IPS-20b (cell line): ENCODE measurements around the gene CLVS2.

Source experiments
- H3K27ac ChIP-seq: one replicate; pipeline ENCODE4 v1.5.1; 2013; ENCODE audit warnings: low read length
- H3K27me3 ChIP-seq: 2 replicates; pipeline ENCODE4 v1.6.1; 2013; ENCODE audit warnings: mild to moderate bottlenecking, low read length, inconsistent platforms; ENCODE audit not compliant: insufficient read depth
- H3K36me3 ChIP-seq: 2 replicates; pipeline ENCODE4 v1.6.1; 2013; ENCODE audit warnings: low read depth, mild to moderate bottlenecking, inconsistent platforms, low read length, moderate library complexity; ENCODE audit not compliant: insufficient read depth
- H3K4me1 ChIP-seq: 2 replicates; pipeline ENCODE4 v1.6.1; 2013; ENCODE audit warnings: mild to moderate bottlenecking, control low read depth, inconsistent platforms, low read length, moderate library complexity; ENCODE audit not compliant: insufficient read depth
- H3K4me3 ChIP-seq: 2 replicates; pipeline ENCODE4 v1.5.1; 2013; ENCODE audit warnings: mild to moderate bottlenecking, low read length, inconsistent platforms
- H3K9ac ChIP-seq: 2 replicates; pipeline ENCODE4 v1.6.1; 2013; ENCODE audit warnings: low read depth, mild to moderate bottlenecking, inconsistent platforms, low read length, moderate library complexity
- H3K9me3 ChIP-seq: 2 replicates; pipeline ENCODE4 v1.6.1; 2013; ENCODE audit warnings: mild to moderate bottlenecking, low read depth, low read length, inconsistent platforms; ENCODE audit not compliant: insufficient read depth

CLVS2 gene

DNA sequence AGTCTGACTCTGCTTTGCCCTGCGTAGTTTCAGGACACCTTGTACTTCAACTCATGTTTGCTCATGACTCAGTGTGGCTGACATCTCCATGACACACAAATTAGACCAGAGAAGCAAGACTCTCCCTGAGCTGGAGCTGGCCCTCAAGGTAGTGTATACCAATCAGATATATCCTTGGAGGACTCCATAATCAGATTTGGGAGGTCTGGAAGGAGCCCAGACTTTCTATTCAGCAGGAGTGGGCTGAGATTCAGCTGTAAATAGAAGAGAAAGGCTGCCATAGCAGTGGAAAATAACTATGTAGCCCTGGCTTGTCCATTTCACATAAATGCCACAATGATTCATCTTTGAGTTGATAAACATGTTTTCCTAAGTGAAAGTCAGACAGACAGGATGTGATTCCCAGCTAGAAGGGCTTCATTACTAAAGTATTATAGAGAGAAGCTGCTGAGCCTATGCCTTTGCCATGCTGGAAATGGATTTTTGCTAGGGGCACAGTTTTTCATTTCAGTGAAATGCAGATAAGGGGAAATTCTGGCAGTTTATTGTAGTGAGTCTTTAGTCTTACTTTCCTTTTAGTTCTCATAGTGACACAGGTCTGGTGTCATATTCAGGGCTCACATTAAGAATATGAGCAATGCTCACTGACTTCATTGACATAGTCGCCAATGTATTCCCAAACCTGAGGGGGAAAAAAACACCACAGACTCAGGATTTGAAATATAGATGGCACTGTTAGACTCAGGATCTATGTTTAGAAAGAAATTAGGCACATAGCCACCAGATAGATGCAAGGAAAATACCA, 95.3 kb downstream of the CLVS2 start:
- no peaks in the 10 kb centered on the region for H3K4me1 ChIP-seq
- H3K9me3 ChIP-seq: no peaks in the 10 kb centered on the region
- H3K9ac ChIP-seq: no peak overlapping the region
- no peak overlapping the region for H3K4me3 ChIP-seq
- no peaks in the 10 kb centered on the region for H3K36me3 ChIP-seq
- H3K27me3 ChIP-seq: no peaks in the 10 kb centered on the region
- no peak overlapping the region for H3K27ac ChIP-seq

DNA sequence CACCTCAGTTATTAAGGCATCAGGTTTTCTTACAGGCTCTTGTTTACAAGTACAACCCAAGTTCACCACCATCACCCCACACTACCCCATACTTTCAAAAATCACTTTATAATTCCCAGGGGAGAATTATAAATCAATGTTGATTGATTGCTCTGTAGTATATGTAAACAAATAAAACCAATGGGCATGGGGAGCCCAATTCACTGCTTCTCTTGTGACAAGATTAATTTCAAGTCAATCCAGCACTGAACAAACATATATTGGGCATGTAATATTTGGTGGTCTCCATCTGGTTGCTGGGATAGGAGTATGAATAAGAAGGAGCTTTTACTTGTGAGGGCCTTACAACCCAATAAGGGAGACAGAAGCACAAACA, 95.8 kb downstream of the CLVS2 start:
- no peak overlapping the region for H3K9ac ChIP-seq
- H3K36me3 ChIP-seq: no peaks in the 10 kb centered on the region
- H3K27me3 ChIP-seq: no peaks in the 10 kb centered on the region
- no peak overlapping the region for H3K27ac ChIP-seq
- no peak overlapping the region for H3K4me3 ChIP-seq
- H3K9me3 ChIP-seq: no peaks in the 10 kb centered on the region
- no peaks in the 10 kb centered on the region for H3K4me1 ChIP-seq

DNA sequence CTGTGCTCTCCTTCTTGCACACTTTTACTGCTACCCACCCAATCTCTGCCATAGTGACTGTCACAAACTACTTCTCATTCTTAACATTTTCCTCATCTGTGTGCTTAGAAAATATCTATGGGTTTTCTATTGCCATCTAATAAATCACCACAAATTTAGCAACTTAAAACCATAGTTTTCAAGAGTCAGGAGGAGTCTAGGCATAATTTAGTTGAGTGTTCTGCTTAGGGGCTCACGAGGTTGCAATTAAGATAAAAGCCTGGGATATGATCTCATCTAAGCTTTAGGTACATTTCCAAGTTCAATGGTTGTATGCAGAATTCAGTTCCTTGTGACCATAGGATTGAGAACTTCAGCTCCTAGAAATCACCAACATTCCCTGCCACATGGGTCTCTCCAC, 98.8 kb downstream of the CLVS2 start:
- H3K36me3 ChIP-seq: no peaks in the 10 kb centered on the region
- no peaks in the 10 kb centered on the region for H3K27me3 ChIP-seq
- H3K9me3 ChIP-seq: no peaks in the 10 kb centered on the region
- H3K9ac ChIP-seq: no peak overlapping the region
- H3K27ac ChIP-seq: no peak overlapping the region
- no peak overlapping the region for H3K4me3 ChIP-seq
- no peaks in the 10 kb centered on the region for H3K4me1 ChIP-seq

DNA sequence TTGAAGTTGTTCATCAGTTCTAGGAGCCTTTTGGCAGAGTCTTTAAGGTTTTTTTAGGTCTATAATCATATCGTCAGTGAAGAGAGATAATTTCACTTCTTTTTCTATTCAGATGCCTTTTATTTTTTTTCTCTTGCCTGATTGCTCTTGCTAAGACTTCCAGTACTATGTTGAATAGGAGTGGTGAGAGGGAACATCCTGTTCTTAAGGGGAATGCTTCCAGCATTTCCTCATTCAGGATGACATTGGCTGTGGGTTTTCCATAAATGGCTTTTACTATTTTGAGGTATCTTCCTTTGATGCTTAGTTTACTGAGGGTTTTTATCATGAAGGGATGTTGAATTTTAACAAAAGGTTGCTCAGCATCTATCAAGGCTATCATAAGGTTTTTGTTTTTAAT, 109.5 kb downstream of the CLVS2 start:
- no peak overlapping the region for H3K9ac ChIP-seq

DNA sequence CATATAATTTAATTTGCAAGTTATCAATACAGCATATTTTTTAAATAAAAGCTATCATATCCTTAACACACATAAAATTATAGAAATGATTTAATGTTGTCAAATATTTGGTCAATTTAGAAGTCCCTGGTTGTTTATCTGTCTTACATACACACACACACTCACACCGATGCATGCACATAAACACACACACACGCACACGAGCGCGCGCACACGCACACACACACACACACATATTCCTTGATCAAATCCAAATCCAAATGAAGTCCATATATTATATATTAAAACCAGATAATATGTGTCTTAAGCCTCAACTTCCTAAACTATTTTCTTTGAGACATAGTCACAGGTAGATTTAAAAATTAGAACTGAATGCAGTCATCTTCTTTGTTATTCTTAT, 120.3 kb downstream of the CLVS2 start:
- no peak overlapping the region for H3K27ac ChIP-seq
- H3K9ac ChIP-seq: no peak overlapping the region
- no peaks in the 10 kb centered on the region for H3K36me3 ChIP-seq
- no peaks in the 10 kb centered on the region for H3K9me3 ChIP-seq
- H3K27me3 ChIP-seq: no peaks in the 10 kb centered on the region
- no peaks in the 10 kb centered on the region for H3K4me1 ChIP-seq
- no peak overlapping the region for H3K4me3 ChIP-seq

More for the DNA sequence above, 109.5 kb downstream of the CLVS2 start:
- Histone ChIP-seq H3K4me3 (no peak overlapping the region), H3K36me3 (no peaks in the 10 kb centered on the region), H3K27me3 (no peaks in the 10 kb centered on the region), H3K27ac (no peak overlapping the region), H3K9me3 (peaks cover 3% of the 10 kb centered on the region; the same call in 1 of the 2 replicates), H3K4me1 (no peaks in the 10 kb centered on the region)

DNA sequence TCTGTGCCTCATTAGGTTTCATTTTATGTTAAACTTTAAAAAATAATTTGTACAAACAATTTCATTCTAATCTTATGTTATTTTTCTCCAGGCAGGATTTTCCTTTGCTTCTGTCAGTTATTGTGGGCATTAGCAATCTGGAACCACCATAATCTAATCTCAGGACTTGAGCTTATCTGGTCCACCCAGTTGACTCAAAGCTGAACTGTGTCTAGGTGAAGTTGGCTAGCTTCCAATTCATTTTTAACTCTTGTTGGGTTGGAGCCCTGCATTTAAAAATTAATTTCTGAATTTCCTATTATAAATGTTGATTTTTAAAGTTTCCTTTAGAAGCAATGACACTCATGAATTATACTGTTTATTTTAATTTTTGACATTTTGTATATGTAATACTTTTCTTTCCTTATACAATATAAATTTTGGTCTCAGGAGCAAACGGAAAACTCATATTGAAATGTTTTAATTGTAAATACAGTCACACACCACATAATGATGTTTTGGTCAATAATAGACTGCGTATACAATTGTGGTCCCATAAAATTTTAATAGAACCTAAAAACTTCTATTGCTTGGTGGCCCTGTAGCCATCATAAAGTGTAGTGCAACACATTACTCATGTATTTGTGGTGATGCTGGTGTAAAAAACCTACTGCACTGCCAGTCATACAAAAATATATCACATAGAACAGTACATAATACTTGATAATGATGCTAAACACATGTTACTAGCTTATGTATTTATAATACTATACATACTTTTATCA, 121.3 kb downstream of the CLVS2 start:
- Histone ChIP-seq H3K9ac (no peak overlapping the region), H3K9me3 (no peaks in the 10 kb centered on the region), H3K4me1 (no peaks in the 10 kb centered on the region), H3K27me3 (no peaks in the 10 kb centered on the region), H3K27ac (no peak overlapping the region), H3K36me3 (no peaks in the 10 kb centered on the region), H3K4me3 (no peak overlapping the region)

DNA sequence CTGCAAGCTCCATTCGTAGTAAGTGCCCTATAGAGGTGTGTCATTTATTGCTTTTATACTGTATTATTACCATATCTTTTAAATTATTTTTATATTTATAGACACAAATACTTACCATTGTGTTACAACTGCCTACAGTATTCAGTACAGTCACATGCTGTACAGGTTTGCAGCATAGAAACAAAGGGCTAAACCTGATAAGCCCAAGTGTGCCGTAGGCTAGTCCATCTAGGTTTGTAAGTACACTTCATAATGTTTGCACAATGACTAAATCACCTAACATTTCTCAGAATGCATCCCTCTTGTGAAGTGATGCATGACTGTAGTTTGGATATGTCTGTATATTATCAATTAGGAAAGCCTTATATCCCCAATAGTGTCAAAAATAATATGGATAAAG, 122.8 kb downstream of the CLVS2 start:
- no peaks in the 10 kb centered on the region for H3K27me3 ChIP-seq
- no peaks in the 10 kb centered on the region for H3K36me3 ChIP-seq
- no peaks in the 10 kb centered on the region for H3K9me3 ChIP-seq
- H3K27ac ChIP-seq: no peak overlapping the region
- no peak overlapping the region for H3K9ac ChIP-seq
- H3K4me3 ChIP-seq: no peak overlapping the region
- no peaks in the 10 kb centered on the region for H3K4me1 ChIP-seq
